G401 (cell line): Measurements from ENCODE around the gene H19. TPM values are rescaled to one million over a fixed set of nuclear protein-coding genes. Genes with fewer than 3 reads are reported as not detected.

Experiments
- DNase-seq: peaks from one replicate; pipeline ENCODE4 v3.0.0-alpha.2; 2015; ENCODE audit warnings: low spot score
- in situ Hi-C: cut with HindIII; loops from 2 replicates; pipeline ENCODE4 v1.10.0; 2016; ENCODE audit warnings: low sequenced_read_pairs, mixed read lengths
- total RNA-seq: library from RNA; depleted of rRNA; stranded (reverse); fragments of >200 nt; shearing (Covaris generic); gene quantifications from 2 replicates; pipeline ENCODE4 v1.2.3, GENCODE V29; 2014; rRNA removed

The H19 gene
- total RNA-seq, 1 experiment from 2014 or later: 19.9 TPM

DNA sequence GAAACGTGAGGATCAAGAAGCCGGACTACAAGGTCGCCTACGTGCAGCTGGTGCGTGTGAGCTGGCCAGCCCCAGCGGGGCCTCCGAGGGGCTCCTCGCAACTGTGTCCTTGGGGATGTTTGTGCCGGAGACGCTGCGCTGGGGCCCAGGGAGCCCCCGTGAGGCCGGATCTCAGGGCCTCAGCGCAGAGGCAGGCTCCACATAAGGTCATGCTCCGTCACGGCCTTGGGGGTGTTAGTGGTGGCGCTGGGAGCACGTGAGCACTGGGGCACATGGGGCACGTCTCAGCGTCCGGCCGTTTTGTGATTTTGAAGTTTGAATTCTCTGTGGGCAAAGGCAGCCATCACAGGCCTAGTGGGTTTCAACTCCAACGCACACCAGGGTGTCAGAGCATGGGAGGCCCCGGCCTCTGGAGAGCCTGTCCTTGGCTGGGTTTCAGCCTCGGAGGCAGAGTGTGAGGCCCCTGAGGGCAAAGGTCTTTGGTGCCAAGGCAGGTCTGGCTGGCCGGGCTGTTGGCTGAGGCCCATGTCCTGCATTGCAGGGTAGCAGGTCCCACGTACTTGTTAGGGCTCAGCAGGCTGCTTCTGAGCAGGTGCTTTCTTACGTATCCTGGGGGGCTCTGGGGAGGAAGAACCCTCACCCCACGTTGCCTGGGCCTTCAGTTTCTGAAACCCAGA is 44.7 kb downstream of the H19 start:
- no peak for DNase-seq
- in situ Hi-C loops: no loop called here

DNA sequence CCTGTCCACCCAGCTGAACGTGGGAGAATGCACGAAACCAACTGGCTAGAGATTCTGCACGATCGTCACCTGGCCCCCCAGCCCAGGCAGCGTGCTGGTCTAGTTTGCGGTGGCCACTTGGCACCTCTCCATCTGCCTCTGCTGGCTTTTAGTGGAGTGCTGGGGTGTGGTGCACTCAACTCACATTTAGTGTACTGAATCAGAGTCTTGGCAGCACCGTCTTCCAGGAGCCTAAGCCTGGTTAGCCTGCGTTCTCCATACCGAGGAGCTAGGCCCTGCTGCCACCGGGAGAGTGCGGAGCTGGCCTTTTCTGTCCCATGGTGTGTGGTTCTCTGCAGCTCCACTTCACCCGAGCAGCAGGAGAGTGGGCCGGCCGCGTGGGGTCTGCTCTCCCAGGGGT is 47.7 kb downstream of the H19 start:
- in situ Hi-C loops: no loop called here
- DNase-seq: no peak

DNA sequence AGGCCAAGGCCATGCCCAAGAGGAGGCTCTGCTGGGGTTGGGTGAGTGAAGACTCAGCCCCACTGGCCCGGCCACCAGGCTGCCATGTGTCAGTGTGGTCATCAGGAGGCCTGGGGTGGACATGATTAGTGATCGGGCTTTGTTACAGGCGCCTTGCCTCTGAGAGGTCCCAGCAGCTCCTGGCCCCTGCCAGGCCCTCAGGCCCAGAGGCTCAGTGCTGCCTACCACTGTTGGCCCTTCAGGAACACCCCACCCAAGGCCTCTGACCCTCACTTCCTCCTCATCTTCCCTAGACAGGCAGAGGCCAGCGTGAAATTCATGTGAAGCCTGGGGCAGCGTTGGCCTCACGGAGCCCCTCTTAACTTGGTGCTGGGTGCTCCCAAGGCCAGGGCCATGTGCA is 48.3 kb downstream of the H19 start:
- DNase-seq: no peak

DNA sequence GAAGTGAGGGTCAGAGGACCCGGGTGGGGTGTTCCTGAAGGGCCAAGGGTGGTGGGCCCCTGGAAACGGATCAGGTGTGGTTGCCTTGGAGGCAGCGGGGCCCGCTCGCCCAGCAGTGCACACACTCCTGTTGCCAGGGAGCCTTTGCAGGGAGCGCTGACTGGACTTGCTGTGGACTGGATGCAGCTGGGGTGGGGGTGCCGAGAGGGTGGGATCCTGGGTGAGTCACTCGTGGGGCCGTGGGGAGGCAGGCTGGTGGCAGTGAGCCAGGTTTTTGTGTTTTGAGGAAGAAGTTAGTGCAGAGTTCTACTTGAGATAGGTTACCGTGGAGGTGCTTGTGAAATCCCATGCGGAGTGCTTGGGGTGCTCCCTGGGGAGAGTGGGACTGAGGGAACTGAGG is 49.3 kb downstream of the H19 start:
- DNase-seq: no peak
- in situ Hi-C loops: no loop called here

More for the DNA sequence above, 48.3 kb downstream of the H19 start:
- in situ Hi-C loops: no loop called here

DNA sequence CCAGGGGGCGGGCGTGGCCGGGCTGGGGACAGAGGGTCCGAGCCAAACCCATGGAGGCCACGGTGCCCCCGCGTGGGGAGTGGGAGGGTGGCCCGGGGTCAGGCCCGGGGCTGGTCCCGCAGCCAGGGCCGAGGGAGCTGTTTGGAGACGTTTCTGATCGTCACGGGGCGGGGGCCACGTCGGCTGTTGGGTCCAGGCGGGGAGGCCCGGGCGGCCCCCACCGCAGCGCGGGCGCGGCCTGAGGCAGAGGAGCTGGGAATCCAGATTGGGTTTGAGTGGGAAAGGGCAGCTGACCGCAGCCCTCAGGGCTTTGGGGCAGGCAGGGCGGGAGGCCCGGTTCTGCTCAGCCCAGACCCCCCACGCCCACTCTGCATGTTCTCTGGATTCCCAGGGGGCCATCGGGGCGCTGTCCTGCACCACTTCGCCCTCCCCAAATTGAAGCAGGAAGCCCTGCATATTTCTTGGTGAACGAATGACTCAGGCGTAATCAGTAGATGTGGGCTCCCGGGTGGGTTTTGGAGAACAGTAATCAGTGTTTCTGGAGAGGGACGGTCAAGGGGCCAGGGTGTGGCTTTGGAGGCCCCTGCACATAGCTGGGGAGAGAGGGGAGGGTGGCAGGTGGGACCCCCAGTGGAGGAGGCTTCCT is 49.9 kb downstream of the H19 start:
- no peak for DNase-seq
- in situ Hi-C loops: no loop called here

DNA sequence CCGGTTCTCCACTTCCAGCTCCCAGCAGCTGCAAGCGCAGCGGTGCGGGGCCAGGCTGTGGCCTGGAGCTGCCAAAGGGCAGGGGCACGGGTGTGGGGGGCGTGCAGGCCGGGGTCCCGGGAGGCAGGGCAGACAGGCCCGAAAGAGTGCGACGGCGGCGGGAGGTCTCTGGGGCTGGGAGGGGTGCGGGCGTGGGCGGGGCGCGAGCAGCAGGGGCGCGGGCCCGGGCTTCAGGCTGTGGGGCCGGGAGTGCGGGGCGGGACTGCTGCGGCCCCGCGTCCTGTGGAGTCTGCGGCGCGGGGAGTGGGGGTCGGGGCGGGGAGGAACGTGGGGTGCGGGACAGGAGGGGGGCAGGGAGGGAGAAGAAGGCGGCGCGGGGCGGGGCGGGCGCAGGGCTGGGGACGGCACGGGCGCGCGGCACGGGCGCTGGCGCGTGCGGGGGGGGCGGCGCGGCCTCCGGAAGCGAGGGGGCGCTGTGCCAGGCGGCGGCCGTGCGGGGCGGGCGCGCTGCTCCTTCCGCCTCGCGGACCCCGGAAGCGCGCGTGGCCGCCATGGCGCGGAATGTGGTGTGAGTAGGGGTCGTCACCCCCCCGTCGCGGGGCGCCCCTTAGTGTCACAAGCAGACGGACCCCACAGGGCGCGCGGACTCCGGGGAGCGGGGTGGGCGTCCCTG is 50.7 kb downstream of the H19 start, which contains the start of gene MRPL23:
MRPL23 (plus strand) TSS at position 521 of the 673 bp plus-strand sequence; CDS start at position 552, 31 bp downstream.
- in situ Hi-C loops: no loop called here
- no peak for DNase-seq

Other genes starting within 250 kb of the H19 start
- gene IFITM10, start 247.2 kb downstream of the H19 start, total RNA-seq: not detected in 2 replicates
- 192 and 219 TPM in 2 replicates for gene CTSD, start 233.9 kb downstream of the H19 start, total RNA-seq
- gene SYT8, start 162.9 kb downstream of the H19 start, total RNA-seq: not detected in 2 replicates
- not detected in 2 replicates for gene TNNI2, start 158.9 kb downstream of the H19 start, total RNA-seq
- 0.20 TPM in 1 of 2 replicates, not detected in the other for gene LSP1, start 144.8 kb downstream of the H19 start, total RNA-seq
- not detected in 2 replicates for gene PRR33, start 105.9 kb downstream of the H19 start, total RNA-seq
- gene TNNT3, start 78.1 kb downstream of the H19 start, total RNA-seq: not detected in 2 replicates
- 250 and 320 TPM in 2 replicates for gene MRPL23, start 50.5 kb downstream of the H19 start, total RNA-seq
- gene IGF2, start 141.5 kb upstream of the H19 start, total RNA-seq: 0.06 TPM in 1 of 2 replicates, not detected in the other
- gene INS, start 163.4 kb upstream of the H19 start, total RNA-seq: not detected in 2 replicates
- 0.49 TPM in 1 of 2 replicates, not detected in the other for gene TH, start 174.0 kb upstream of the H19 start, total RNA-seq